Measurements from ENCODE around the gene BZW1.
"Not testable (repeated sequence)": the region's sequence is repeated elsewhere in the genome, so short reads cannot be mapped to it uniquely, and the experiment has no call there.

Gene BZW1

DNA sequence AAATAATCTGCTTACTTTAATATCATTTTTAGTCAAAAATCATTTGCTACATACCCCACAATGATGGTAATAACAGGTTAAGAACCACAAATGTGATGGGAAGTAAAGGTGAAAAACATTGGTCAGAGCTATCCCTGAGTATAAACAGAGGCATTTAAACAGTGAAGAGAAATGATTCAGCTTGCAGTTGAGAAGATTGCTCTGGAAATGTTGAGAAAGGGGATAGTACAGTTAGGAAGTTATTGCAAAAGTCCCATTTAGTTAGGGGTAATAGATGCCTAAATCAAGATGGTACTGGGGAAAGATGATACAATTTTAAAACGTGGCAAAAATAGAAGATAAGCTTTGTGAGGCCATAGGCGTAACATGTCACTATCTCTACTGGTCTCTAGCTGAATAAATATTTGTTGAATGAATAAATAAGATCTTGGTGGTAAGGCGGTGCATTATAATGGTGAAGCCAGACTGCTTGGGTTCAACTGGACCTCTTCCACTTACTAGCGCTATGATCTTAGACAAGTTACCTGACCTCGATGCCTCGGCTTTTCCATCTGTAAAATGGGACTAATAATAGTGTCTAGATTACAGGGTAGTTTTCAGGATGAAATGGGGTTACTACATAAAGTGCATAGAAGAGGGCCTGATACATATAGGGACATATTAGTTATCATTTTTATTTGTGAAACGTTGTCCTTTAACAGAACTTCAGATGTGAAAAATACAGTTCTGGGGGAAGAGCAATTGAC, 2.0 kb upstream of the BZW1 start:
- no peak for TF ChIP-seq POLR2A (IDR thresholded peaks at IDR 0.05; ENCODE audit: low read length)
- TF ChIP-seq GATA1 (IDR thresholded peaks at IDR 0.05; ENCODE audit: low read depth, low read length), result no peak
- no peak for DNase-seq

- TF ChIP-seq GATA1 (IDR thresholded peaks at IDR 0.05; ENCODE audit: low read depth, low read length) (no peak), POLR2A (IDR thresholded peaks at IDR 0.05; ENCODE audit: low read length) (no peak)
- no peak for DNase-seq
Observed at GRCh38 chr2:200810252-200810997, 1.3 kb upstream of the BZW1 start.

- no peak for DNase-seq
- no peak for TF ChIP-seq GATA1 (IDR thresholded peaks at IDR 0.05; ENCODE audit: low read depth, low read length)
- no peak for TF ChIP-seq POLR2A (IDR thresholded peaks at IDR 0.05; ENCODE audit: low read length)
Observed at GRCh38 chr2:200810998-200811332, 745 bp upstream of the BZW1 start.

GRCh38 chr2:200812122-200813022, 662 bp downstream of the BZW1 start:
- TF ChIP-seq POLR2A (IDR thresholded peaks at IDR 0.05; ENCODE audit: low read length), result peak; percentile 73
- TF ChIP-seq GATA1 (IDR thresholded peaks at IDR 0.05; ENCODE audit: low read depth, low read length), result no peak
- peak; percentile 80 to 87 for DNase-seq

- DNase-seq, result no peak
- TF ChIP-seq GATA1 (IDR thresholded peaks at IDR 0.05; ENCODE audit: low read depth, low read length), result no peak
- TF ChIP-seq POLR2A (IDR thresholded peaks at IDR 0.05; ENCODE audit: low read length), result no peak
Observed at GRCh38 chr2:200814276-200814815, 2.6 kb downstream of the BZW1 start.

GRCh38 chr2:200814917-200815316, 3.2 kb downstream of the BZW1 start:
- DNase-seq, result no peak
- TF ChIP-seq POLR2A (IDR thresholded peaks at IDR 0.05; ENCODE audit: low read length) (no peak), GATA1 (IDR thresholded peaks at IDR 0.05; ENCODE audit: low read depth, low read length) (no peak)

DNA sequence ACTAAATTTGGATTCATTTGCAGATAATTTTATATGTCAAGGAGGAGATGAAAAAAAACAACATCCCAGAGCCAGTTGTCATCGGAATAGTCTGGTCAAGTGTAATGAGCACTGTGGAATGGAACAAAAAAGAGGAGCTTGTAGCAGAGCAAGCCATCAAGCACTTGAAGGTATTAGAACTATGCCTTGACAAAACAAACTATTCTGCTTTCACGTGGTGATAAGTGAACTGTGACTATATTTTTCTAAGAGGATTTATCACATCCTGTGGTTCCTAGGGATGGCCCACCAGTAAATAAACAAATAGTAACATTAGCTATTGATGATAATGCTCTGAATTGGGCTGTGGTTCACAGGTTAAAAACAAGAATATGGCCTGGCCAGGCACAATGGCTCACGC, 7.0 kb downstream of the BZW1 start:
- not testable (repeated sequence) for DNase-seq

DNA sequence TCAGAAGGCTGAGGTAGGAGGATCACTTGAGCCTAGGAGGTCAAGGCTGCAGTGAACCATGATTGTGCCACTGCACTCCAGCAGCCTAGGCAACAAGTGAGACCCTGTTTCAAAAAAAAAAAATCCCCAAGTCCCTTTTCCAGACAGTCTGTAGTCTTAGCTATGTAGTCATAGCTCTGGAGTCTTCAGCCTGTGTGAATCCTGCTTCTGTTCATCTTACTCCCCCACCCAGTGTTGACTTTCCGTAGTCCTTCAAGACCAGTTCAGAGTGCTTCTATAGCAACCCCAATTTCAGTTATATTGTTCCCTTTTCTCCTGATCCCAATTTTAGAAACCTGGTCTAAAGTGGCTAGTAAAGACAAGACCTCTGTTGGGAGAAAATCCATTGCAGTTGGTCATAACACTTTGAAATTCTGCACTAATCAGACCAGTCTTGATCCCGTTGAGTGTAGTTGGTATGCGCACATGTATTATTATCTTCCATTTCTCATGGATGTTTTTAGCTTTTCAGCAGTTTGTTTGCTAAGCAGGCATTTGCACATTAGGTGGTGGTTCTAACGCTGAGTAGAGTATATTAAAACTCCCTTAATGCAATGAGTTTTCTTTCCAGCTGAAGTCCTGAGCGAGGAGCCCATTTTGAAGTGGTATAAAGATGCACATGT, 9.0 kb downstream of the BZW1 start:
- no peak for DNase-seq
- TF ChIP-seq POLR2A (IDR thresholded peaks at IDR 0.05; ENCODE audit: low read length) (no peak), GATA1 (IDR thresholded peaks at IDR 0.05; ENCODE audit: low read depth, low read length) (no peak)

GRCh38 chr2:200821686-200822245, 10.1 kb downstream of the BZW1 start:
- DNase-seq, result no peak
- TF ChIP-seq POLR2A (IDR thresholded peaks at IDR 0.05; ENCODE audit: low read length), result no peak
- TF ChIP-seq GATA1 (IDR thresholded peaks at IDR 0.05; ENCODE audit: low read depth, low read length), result no peak

DNA sequence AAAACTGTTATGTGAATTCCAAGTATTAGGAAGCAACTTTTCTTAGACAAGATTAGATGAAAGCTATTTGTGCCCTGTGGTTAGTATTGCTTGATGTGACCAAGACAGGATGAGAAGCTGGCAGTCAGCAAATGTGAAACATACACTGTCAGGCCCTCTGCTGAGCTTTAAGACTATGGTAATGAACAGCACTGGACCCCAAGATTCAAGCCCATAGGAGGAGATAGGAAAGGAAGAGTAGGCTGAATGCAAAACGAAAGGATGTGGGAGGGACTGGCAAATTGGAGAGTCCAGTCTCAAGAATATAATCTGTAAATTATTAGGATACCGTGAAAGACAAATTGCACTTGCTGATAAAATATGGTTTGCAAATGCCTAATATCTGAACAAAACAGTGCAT, 16.4 kb downstream of the BZW1 start:
- DNase-seq, result no peak
- TF ChIP-seq POLR2A (IDR thresholded peaks at IDR 0.05; ENCODE audit: low read length) (peak; percentile 29), GATA1 (IDR thresholded peaks at IDR 0.05; ENCODE audit: low read depth, low read length) (no peak)

- no peak for DNase-seq
- TF ChIP-seq POLR2A (IDR thresholded peaks at IDR 0.05; ENCODE audit: low read length), result no peak
- TF ChIP-seq GATA1 (IDR thresholded peaks at IDR 0.05; ENCODE audit: low read depth, low read length), result no peak
Observed at GRCh38 chr2:200828572-200829257, 17.0 kb downstream of the BZW1 start.

GRCh38 chr2:200829258-200829655, 17.5 kb downstream of the BZW1 start:
- no peak for TF ChIP-seq GATA1 (IDR thresholded peaks at IDR 0.05; ENCODE audit: low read depth, low read length)
- TF ChIP-seq POLR2A (IDR thresholded peaks at IDR 0.05; ENCODE audit: low read length), result no peak
- DNase-seq, result no peak

DNA sequence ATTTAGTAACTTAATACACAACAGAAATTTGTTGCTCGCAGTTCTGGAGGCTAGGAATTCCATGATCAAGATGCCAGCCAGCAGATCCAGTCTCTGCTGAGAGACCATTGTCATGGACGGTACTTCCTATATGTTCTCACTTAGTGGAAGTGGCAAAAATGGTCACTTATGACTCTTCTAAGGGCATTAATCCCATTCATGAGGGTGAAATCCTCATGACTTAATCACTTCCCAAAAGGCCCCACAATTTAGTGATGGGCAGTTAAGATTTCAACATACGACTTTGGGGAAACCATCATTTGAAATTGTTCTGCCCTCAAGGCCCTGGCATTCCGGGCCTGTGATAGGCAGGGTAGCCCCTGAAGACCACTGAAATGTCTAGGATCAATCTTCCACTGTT, 23.0 kb downstream of the BZW1 start:
- TF ChIP-seq GATA1 (IDR thresholded peaks at IDR 0.05; ENCODE audit: low read depth, low read length) (no peak), POLR2A (IDR thresholded peaks at IDR 0.05; ENCODE audit: low read length) (no peak)
- no peak for DNase-seq

All from erythroblast (primary cell).